ENCODE results near the gene DVL2.

DVL2 gene

GRCh38 chr17:7260651-7261378, 26.5 kb upstream of the DVL2 start:
- peak; percentile 71 for DNase-seq (ENCODE audit: low spot score)
- TF ChIP-seq CTCF (IDR thresholded peaks at IDR 0.05; ENCODE audit: extremely low read depth, missing control alignments): no peak

- TF ChIP-seq CTCF (IDR thresholded peaks at IDR 0.05; ENCODE audit: extremely low read depth, missing control alignments): no peak
Measured at GRCh38 chr17:7260151-7260550, 25.8 kb upstream of the DVL2 start.

GRCh38 chr17:7259555-7259889, 25.2 kb upstream of the DVL2 start:
- TF ChIP-seq CTCF (IDR thresholded peaks at IDR 0.05; ENCODE audit: extremely low read depth, missing control alignments): no peak
- DNase-seq (ENCODE audit: low spot score): no peak

More at GRCh38 chr17:7260151-7260550, 25.8 kb upstream of the DVL2 start:
- DNase-seq (ENCODE audit: low spot score): no peak

- TF ChIP-seq CTCF (IDR thresholded peaks at IDR 0.05; ENCODE audit: extremely low read depth, missing control alignments): no peak
- no peak for DNase-seq (ENCODE audit: low spot score)
Measured at GRCh38 chr17:7258731-7259554, 24.6 kb upstream of the DVL2 start.

GRCh38 chr17:7256766-7257456, 22.6 kb upstream of the DVL2 start:
- no peak for DNase-seq (ENCODE audit: low spot score)
- TF ChIP-seq CTCF (IDR thresholded peaks at IDR 0.05; ENCODE audit: extremely low read depth, missing control alignments): no peak

- no peak for TF ChIP-seq CTCF (IDR thresholded peaks at IDR 0.05; ENCODE audit: extremely low read depth, missing control alignments)
- no peak for DNase-seq (ENCODE audit: low spot score)
Measured at GRCh38 chr17:7254511-7254910, 20.2 kb upstream of the DVL2 start.

- TF ChIP-seq CTCF (IDR thresholded peaks at IDR 0.05; ENCODE audit: extremely low read depth, missing control alignments): no peak
- DNase-seq (ENCODE audit: low spot score): no peak
Measured at GRCh38 chr17:7253082-7253481, 18.8 kb upstream of the DVL2 start.

Measured in GM20000 (cell line).